Thymus (tissue), 11 donors: ENCODE data around the gene PLEKHG5. TPM values are rescaled to one million over a fixed set of nuclear protein-coding genes. Genes with fewer than 3 reads are reported as not detected.

Experiments used
- DNase-seq, 9 donors: peaks; one replicate each; pipeline ENCODE4 v3.0.0-alpha.2; 2013; ENCODE audit warnings: low spot score in 9 of 9, low read depth in 6 of 9, missing footprints in 1 of 9
- H3K27ac ChIP-seq, 2 donors: one replicate each; pipeline ENCODE4 v1.5.1; 2013; ENCODE audit warnings: control low read depth in 1 of 2, low read depth in 1 of 2, low read length in 1 of 2, mild to moderate bottlenecking in 1 of 2, moderate library complexity in 1 of 2
- H3K27me3 ChIP-seq, 2 donors: one replicate each; pipeline ENCODE4 v1.5.1; 2013; ENCODE audit warnings: low read length in 1 of 2; ENCODE audit not compliant: control insufficient read depth in 2 of 2, insufficient read depth in 1 of 2
- H3K36me3 ChIP-seq, 2 donors: one replicate each; pipeline ENCODE4 v1.5.1; 2013; ENCODE audit warnings: low read length in 1 of 2, mild to moderate bottlenecking in 1 of 2, moderate library complexity in 1 of 2; ENCODE audit not compliant: control insufficient read depth in 2 of 2, insufficient read depth in 2 of 2
- H3K4me1 ChIP-seq, 2 donors: one replicate each; pipeline ENCODE4 v1.5.1; 2013; ENCODE audit warnings: low read length in 2 of 2; ENCODE audit not compliant: control insufficient read depth in 2 of 2, insufficient read depth in 2 of 2
- H3K4me3 ChIP-seq, 2 donors: one replicate each; pipeline ENCODE4 v1.5.1; 2013; ENCODE audit warnings: low read length in 2 of 2, control low read depth in 1 of 2, mild to moderate bottlenecking in 1 of 2
- H3K9me3 ChIP-seq, 2 donors: one replicate each; pipeline ENCODE4 v1.5.1; 2013; ENCODE audit warnings: low read length in 1 of 2, mild to moderate bottlenecking in 1 of 2; ENCODE audit not compliant: control insufficient read depth in 2 of 2, insufficient read depth in 1 of 2
- WGBS: extraction: QIAGEN DNeasy Blood & Tissue Kit; methylation state at CpG from one replicate; pipeline ENCODE4 v1.1.7; 2013; 5-methylcytosine and 5-hydroxymethylcytosine counted together
- polyA plus RNA-seq: library from polyadenylated mRNA; stranded (reverse); fragments of 200-250 nt; gene quantifications from one replicate; pipeline ENCODE4 v1.2.3, GENCODE V29; 2013
- total RNA-seq: library from RNA; stranded (reverse); fragments of 120-200 nt; gene quantifications from one replicate; pipeline ENCODE4 v1.2.4, GENCODE V29; 2013
- donor health status: healthy.

The PLEKHG5 gene
- total and polyA plus RNA-seq, 2 donors = 2.4 to 4.6 TPM

DNA sequence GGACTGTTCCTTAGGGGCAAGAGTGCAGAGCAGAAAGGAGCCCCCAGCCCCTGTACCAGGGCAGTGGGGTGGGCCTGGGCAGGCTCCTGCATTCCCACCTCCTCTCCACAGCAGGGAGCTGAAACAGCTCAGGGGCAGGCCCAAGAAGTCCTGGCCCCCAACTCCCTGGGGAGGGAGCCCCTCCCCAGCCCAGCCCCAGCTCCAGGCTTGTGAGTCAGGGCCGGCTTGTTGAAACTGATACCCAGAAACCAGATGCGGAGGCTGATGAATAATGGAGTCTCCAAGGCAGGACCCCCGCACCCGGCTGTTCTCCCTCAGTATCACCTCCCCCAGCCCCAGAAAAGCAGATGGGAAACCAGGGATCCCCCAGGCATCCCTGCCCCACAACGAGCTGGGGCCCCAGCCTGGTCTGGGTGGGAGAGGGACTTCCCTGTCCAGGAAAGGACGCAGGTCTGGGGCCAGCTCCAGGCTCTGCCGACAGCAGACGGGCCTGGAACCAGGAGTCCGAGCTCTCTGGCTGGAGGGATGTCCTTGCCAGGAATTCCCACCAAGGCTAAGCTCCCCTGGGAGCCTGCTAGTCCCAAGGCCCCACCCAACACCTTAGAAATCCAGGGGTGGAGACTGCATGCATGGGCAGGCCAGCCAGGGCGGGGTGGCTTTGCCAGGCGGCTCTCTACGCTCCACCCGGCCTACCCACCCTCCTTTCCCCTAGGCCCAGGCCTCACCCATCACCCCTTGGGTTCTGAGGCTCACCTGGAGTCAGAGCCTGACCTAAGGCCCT is 2.7 kb downstream of the PLEKHG5 start:
- Histone ChIP-seq H3K9me3 (no peaks in the 10 kb centered on the region), H3K4me3 (no peak overlapping the region), H3K27ac (peak overlapping the region; percentile 41 to 75), H3K4me1 (peaks cover 0 to 25% of the 10 kb centered on the region in 2 donors), H3K27me3 (peaks cover 27 to 63% of the 10 kb centered on the region in 2 donors), H3K36me3 (no peaks in the 10 kb centered on the region)
- no peak for DNase-seq
- 94% methylated on average over 13 of the region's 13 CpGs for WGBS

DNA sequence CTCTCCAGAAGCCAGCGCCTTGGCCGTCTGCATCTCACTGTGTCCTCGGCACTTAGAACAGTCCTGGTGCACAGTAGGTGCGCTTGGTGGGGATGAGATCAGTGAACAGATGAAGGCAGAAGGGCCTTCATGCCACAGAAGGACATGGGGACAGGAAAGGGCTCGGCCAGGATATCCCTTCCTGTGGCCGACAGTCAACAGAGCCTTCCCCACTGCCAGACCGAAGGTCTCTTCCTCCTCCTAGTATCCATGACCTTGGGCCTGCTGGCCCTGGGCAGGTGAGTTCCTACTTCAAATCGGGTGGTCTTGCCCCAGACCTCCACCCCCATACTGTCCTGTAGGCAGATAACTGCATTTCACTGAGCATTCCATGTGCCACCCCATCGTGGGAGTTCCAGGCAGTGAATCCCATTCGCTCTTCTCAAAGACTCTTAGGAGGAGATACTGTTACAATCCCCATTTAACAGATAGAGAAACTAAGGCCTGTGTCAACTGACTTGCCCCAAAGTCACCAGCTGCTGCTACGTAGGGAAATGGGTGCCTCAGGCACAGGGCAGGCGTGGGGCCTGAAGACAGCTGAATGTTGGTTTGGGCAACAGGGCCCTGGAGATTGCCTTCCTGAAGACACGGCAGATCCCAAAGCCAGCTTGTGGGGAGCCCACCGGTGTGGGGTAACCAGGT is 3.5 kb downstream of the PLEKHG5 start:
- Histone ChIP-seq H3K9me3 (no peaks in the 10 kb centered on the region), H3K27ac (no peak overlapping the region), H3K4me3 (no peak overlapping the region), H3K4me1 (peaks cover 0 to 25% of the 10 kb centered on the region in 2 donors), H3K27me3 (peaks cover 32 to 71% of the 10 kb centered on the region in 2 donors), H3K36me3 (no peaks in the 10 kb centered on the region)
- DNase-seq = no peak
- WGBS = 93% methylated on average over 14 of the region's 14 CpGs

DNA sequence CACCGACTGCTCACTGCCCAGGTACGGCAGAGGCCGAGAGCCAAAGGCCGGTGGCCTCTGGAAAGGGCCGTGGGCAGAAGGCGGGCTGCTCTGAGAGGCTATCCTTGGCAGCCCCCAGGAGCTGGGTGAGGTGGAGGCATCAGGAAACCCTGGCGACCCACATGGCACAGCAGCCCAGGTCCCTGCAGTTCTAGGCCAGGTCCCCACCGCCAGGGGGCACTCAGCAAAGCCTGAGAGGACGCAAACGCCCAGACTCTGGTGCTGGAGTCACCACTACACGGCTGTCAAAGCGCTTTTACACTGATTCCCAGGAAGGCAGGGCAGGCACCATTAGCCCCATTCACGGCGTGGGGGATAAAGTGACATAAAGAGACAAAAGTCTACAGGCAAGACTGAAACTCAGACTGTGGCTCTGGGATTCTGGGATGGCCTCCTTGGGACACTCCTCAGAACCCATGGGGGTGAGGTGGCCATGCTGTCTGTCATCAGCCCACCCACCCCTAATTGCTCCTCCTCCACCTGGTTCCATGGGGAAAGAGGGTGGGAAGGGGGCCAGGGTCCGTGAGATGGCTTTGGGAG is 4.9 kb downstream of the PLEKHG5 start:
- peak in 8 of 9 donors; percentile 43 to 85 (median 72) for DNase-seq
- Histone ChIP-seq H3K4me1 (peaks cover 0 to 20% of the 10 kb centered on the region in 2 donors), H3K4me3 (no peak overlapping the region), H3K27me3 (peaks cover 38 to 80% of the 10 kb centered on the region in 2 donors), H3K27ac (no peak overlapping the region), H3K9me3 (no peaks in the 10 kb centered on the region), H3K36me3 (no peaks in the 10 kb centered on the region)
- 5% methylated on average over 15 of the region's 15 CpGs for WGBS

DNA sequence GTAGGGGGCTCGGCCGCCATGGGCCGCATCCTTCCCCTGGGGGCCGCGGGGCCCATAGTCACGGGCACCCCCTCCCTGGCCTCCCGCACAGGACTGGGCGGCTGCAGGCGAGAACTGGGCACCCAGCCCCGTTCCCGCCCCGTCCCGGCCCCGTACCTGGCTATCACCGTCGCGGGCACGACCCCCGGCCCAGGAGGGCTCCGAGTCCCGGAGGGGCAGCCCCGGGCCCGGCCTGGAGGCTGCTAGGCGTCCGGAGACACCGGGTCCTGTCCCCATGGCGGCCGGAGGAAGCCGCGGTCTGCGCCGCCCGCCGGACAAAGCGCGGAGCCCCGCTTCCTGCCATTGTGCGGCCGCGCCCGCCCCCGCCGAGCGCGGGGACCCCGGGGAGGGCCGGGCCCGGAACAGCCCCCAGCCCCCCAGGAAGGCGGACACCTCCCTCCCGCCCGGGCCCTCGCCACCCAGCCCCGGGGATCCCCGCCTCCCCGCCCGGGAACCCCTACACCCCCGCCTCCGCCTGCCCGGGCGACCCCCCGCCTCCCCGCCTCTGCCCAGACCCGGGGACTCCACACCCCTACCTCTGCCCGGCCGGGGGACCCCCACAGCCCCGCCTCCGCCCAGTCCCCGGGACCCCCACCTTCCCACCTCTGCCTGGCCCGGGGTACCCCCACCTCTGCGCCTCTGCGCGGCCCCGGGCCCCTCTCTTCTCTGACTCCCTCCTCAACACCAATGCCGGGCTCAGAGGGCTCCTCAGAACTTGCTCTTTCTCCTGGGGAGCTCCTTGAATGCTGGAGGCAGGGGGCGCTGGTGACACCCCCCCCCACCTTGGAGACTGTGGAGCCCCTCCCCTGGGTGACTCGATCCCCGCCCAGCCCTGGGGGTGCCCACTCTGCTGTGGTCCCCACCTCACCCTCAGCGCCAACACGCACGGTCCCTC is 6.0 kb downstream of the PLEKHG5 start:
- 2% methylated on average over 79 of the region's 80 CpGs for WGBS
- no peak overlapping the region for H3K27ac ChIP-seq
- no peak for DNase-seq
- no peaks in the 10 kb centered on the region for H3K9me3 ChIP-seq
- H3K27me3 ChIP-seq = peaks cover 38 to 76% of the 10 kb centered on the region in 2 donors
- peaks cover 0 to 12% of the 10 kb centered on the region in 2 donors for H3K4me1 ChIP-seq
- peak overlapping the region in 1 of 2 donors; percentile 13 for H3K4me3 ChIP-seq
- no peaks in the 10 kb centered on the region for H3K36me3 ChIP-seq

DNA sequence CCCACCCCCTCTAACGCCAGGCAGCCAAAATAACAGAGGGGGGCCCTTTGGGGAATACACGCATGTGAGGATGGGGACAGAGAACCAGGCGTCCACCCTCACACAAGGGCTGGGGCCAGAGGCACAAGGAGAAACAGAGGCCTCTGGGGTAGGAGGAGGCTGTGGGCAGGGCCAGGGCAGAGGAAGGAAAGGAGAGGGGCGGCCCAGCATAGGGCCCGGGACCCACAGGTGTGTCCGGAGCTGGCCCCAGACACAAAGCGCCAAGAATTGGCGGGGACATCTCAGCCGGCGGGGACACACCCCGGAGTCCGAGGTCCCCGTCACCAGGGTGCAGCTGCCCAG is 6.7 kb downstream of the PLEKHG5 start:
- H3K4me1 ChIP-seq = peaks cover 0 to 6% of the 10 kb centered on the region in 2 donors

DNA sequence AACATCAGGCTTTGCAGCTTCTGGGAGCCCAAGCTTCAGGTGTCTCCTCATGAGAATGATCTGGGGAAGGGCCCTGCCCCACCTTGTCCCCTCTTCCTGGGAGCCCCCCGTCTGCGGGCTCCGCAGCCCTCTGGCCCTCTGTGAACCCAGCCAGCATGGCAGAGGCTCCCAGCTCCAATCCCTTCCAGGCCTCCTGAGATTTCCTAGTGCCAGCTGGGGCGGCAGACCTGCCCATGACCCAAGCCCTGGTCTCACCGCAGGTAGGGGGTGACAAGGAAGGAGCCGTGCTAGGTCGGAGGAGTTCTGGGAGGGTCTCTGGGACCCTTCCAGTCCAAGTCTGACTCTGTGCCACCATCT is 7.7 kb downstream of the PLEKHG5 start:
- Histone ChIP-seq H3K36me3 (no peaks in the 10 kb centered on the region), H3K27ac (no peak overlapping the region), H3K9me3 (no peaks in the 10 kb centered on the region), H3K4me1 (peaks cover 0 to 3% of the 10 kb centered on the region in 2 donors), H3K4me3 (no peak overlapping the region), H3K27me3 (peaks cover 38 to 66% of the 10 kb centered on the region in 2 donors)
- DNase-seq = no peak
- 97% methylated on average over 7 of the region's 7 CpGs for WGBS

More for the DNA sequence above, 6.7 kb downstream of the PLEKHG5 start:
- no peak overlapping the region for H3K27ac ChIP-seq
- no peak for DNase-seq
- 16% methylated on average over 13 of the region's 13 CpGs for WGBS
- no peak overlapping the region for H3K4me3 ChIP-seq
- no peaks in the 10 kb centered on the region for H3K9me3 ChIP-seq
- no peaks in the 10 kb centered on the region for H3K36me3 ChIP-seq
- peaks cover 38 to 72% of the 10 kb centered on the region in 2 donors for H3K27me3 ChIP-seq

DNA sequence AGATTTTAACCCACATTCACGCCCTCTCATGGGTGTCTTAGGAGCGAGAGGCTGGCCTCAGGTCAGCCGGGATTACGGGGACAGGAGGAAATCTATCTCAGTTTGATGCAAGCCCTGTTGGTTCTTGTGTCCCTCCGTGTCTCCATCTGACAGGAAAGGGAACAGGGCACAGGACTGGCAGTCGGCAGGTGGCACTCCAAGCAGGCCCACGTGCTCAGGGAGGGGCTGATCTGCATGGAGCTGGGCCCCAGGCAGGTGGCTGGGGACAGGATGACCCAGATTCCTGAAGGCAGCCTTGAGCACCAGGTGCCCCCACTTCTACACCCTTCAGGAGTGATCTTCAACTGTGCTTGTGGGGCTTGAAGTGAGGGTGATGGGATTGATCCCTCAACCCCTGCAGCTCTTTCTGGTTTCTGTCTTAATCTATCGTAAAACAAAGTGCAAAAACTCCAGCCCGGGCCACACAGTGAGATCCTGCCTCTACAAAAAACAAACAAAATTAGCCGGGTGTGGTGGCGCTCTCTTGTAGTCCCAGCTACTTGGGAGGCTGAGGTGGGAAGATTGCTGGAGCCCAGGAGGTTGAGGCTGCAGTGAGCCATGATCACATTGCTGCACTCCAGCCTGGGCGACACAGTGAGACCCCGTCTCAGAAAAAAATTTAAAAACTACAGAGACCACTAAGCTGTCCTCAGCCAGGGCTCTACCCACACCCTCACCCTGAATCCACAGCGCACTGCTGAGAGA is 8.3 kb downstream of the PLEKHG5 start:
- no peak overlapping the region for H3K4me3 ChIP-seq
- H3K9me3 ChIP-seq = no peaks in the 10 kb centered on the region
- no peaks in the 10 kb centered on the region for H3K36me3 ChIP-seq
- no peak for DNase-seq
- WGBS = 84% methylated on average over 14 of the region's 14 CpGs
- H3K4me1 ChIP-seq = peaks cover 0 to 3% of the 10 kb centered on the region in 2 donors
- H3K27ac ChIP-seq = no peak overlapping the region
- H3K27me3 ChIP-seq = peaks cover 38 to 63% of the 10 kb centered on the region in 2 donors

DNA sequence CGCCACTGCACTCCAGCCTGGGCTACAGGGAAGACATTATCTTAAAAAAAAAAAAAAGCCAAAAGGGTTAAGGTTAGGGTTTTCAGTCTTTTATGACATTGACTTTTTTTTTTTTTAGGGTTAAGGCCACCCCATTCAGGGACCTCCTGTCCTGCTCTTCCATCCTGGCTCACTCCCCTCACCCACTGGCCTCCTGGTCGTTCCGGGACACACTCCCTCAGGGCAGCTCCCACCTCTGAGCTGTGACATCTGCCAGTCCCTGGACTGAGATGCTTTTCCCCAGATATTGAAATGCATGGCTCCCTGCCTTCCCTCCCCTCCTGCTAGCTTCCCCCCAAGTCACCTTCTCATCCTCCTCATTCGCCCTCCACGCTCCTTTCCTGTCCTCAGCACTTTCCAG is 9.6 kb downstream of the PLEKHG5 start:
- H3K4me3 ChIP-seq = no peak overlapping the region
- H3K36me3 ChIP-seq = no peaks in the 10 kb centered on the region
- H3K9me3 ChIP-seq = no peaks in the 10 kb centered on the region
- 89% methylated on average over 5 of the region's 5 CpGs for WGBS
- H3K27me3 ChIP-seq = peaks cover 38 to 55% of the 10 kb centered on the region in 2 donors
- DNase-seq = no peak
- H3K27ac ChIP-seq = no peak overlapping the region
- H3K4me1 ChIP-seq = peaks cover 0 to 3% of the 10 kb centered on the region in 2 donors
